Right atrium auricular region (tissue), 2 donors: Measurements from ENCODE around the gene P4HB. TPM values are rescaled to one million over a fixed set of nuclear protein-coding genes. Genes with fewer than 3 reads are reported as not detected.

ENCODE experiments used
- DNase-seq: peaks from one replicate; pipeline ENCODE4 v3.0.0-alpha.2; 2019; ENCODE audit warnings: low spot score
- H3K27ac ChIP-seq, 2 donors: fragments of 200-600 bp; sonication (generic); 1 replicate in 1 of 2; 2 replicates in 1 of 2; pipeline ENCODE4 v1.5.1; 2016 to 2019
- H3K27me3 ChIP-seq, 2 donors: fragments of 200-600 bp; sonication (generic); one replicate each; pipeline versions ENCODE4 v1.5.1 to v1.6.0; 2017 to 2019
- H3K36me3 ChIP-seq: fragments of 200-600 bp; sonication (generic); one replicate; pipeline ENCODE4 v1.5.1; 2016
- H3K4me1 ChIP-seq, 2 donors: fragments of 200-600 bp; sonication (generic); one replicate each; pipeline versions ENCODE4 v1.5.1 to v1.6.0; 2017 to 2019
- H3K4me3 ChIP-seq, 2 donors: fragments of 200-600 bp; sonication (generic); 1 replicate in 1 of 2; 2 replicates in 1 of 2; pipeline ENCODE4 v1.5.1; 2017 to 2019; ENCODE audit warnings: mild to moderate bottlenecking in 1 of 2, moderate library complexity in 1 of 2
- H3K9me3 ChIP-seq, 2 donors: fragments of 200-600 bp; sonication (generic); one replicate each; pipeline ENCODE4 v1.5.1; 2019
- total RNA-seq, 2 donors: library from RNA; depleted of rRNA; stranded (reverse); fragments of >200 nt; gene quantifications; one replicate each; pipeline ENCODE4 v1.1.0, GENCODE V29; 2016
- TF ChIP-seq, protein P1 (sequence below), 2 donors: fragments of 200-600 bp; sonication (generic); IDR thresholded peaks; one replicate each; pipeline ENCODE4 v1.5.1; 2019; ENCODE audit warnings: antibody characterized with exemption in 2 of 2

Gene P4HB
- total RNA-seq, 2 donors from 2014 or later = 321 to 426 TPM

DNA sequence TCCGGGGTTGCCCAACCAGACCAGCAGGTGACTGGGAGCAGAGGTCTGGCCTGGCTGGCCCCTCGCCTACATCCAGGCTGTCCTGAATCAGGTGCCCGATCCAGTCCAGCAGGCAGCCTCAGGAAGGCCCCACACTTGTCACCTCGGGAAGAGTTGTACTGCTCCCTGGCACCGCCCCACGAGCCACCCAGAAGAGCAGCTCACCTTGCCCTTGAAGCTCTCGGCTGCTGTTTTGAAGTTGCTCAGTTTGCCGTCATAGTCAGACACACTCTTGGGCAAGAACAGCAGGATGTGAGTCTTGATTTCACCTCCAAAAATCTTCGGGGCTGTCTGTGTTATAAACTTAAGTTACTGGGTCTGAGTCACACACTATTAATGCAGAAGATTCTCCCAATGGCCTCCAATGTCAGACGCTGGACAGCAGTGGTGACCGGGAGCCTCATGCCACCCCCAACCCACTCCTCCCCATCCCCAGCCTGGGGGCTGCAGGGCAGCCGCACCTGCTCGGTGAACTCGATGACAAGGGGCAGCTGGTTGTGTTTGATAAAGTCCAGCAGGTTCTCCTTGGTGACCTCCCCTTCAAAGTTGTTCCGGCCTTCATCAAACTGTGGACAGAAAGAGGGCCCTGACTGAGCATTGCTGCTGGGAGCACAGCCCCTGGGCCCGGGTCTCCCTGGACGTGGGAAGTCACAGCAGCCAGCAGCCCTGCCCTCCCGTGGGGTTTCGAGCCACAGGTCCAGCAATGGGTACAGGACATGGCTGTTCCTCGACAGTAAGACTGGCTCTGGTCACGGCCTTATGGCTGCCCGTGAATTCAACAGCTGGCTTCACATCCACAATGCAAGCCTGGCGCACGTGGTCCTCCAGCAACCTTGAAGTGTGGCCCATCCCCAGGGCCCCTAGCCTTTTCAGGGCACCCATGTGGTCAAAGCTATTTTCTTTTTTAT is 13.3 kb downstream of the P4HB start:
- Histone ChIP-seq H3K4me1 (no peaks in the 10 kb centered on the region), H3K27me3 (no peaks in the 10 kb centered on the region), H3K36me3 (peaks cover 74% of the 10 kb centered on the region), H3K9me3 (no peaks in the 10 kb centered on the region), H3K27ac (no peak overlapping the region), H3K4me3 (no peak overlapping the region)
- no peak for DNase-seq
- TF ChIP-seq, protein P1, sequence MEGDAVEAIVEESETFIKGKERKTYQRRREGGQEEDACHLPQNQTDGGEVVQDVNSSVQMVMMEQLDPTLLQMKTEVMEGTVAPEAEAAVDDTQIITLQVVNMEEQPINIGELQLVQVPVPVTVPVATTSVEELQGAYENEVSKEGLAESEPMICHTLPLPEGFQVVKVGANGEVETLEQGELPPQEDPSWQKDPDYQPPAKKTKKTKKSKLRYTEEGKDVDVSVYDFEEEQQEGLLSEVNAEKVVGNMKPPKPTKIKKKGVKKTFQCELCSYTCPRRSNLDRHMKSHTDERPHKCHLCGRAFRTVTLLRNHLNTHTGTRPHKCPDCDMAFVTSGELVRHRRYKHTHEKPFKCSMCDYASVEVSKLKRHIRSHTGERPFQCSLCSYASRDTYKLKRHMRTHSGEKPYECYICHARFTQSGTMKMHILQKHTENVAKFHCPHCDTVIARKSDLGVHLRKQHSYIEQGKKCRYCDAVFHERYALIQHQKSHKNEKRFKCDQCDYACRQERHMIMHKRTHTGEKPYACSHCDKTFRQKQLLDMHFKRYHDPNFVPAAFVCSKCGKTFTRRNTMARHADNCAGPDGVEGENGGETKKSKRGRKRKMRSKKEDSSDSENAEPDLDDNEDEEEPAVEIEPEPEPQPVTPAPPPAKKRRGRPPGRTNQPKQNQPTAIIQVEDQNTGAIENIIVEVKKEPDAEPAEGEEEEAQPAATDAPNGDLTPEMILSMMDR (IDR thresholded peaks at IDR 0.05) = no peak

DNA sequence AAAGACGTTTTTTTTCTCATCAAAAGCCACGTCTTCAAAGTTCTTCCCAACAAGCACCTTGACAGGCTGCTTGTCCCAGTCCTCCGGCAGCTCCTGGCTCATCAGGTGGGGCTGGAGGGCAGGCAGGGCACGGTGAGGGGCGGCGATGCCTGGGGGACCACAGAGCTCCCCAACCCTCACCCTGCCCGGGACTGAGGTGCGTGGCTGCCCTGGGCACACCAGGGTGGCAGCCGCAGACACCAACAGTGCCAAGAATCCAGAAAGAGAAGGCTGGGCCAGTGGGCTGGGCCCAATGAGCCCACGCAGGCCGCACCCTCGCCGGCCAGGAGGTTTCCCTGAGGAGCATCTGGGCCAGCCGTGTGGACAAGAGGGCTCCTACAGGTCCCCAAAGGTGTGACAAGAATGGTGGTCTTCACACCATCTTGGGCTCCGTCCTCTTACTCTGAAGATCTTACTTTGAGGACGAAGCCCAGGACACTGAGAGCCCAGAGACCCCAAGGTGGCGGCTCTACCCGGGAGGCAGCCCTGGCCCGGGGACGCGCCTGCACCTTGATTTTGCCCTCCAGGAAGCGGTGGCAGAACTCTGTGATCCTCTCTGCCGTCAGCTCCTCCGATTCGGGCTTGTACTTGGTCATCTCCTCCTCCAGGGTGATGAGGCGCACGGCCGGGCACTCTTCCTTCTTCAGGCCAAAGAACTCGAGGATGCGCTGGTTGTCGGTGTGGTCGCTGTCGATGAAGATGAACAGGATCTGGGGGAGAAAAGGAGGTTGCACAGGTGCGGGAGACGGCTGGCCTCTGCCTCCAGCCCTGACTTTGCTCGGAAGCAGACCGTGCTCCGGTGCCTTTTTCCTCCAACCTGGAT is 14.2 kb downstream of the P4HB start:
- Histone ChIP-seq H3K4me3 (no peak overlapping the region), H3K27ac (no peak overlapping the region), H3K27me3 (no peaks in the 10 kb centered on the region), H3K4me1 (peaks cover 0 to 4% of the 10 kb centered on the region in 2 donors), H3K9me3 (no peaks in the 10 kb centered on the region), H3K36me3 (peaks cover 65% of the 10 kb centered on the region)
- TF ChIP-seq, protein P1 (IDR thresholded peaks at IDR 0.05) = no peak
- DNase-seq = no peak

DNA sequence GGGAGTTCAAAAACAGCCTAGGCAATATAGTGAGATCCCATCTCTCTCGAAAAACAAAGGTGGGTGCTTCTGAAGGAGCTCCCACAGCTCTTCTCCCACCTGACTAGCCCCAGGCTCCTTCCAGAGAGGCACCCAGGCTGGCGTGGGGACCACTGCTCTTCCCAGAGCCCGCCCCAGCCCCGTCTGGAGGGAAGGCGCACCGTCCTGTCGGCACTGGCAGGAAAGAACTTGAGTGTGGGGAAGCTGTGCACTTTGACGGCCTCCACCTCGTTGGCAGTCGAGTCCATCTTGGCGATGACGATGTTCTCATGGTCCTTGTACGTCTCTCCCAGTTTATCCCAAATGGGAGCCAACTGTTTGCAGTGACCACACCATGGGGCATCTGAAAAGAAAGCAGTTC is 15.0 kb downstream of the P4HB start:
- TF ChIP-seq, protein P1 (IDR thresholded peaks at IDR 0.05) = no peak
- DNase-seq = no peak
- H3K27ac ChIP-seq = no peak overlapping the region
- peaks cover 62% of the 10 kb centered on the region for H3K36me3 ChIP-seq
- no peaks in the 10 kb centered on the region for H3K9me3 ChIP-seq
- no peaks in the 10 kb centered on the region for H3K27me3 ChIP-seq
- H3K4me1 ChIP-seq = peaks cover 0 to 7% of the 10 kb centered on the region in 2 donors
- no peak overlapping the region for H3K4me3 ChIP-seq

DNA sequence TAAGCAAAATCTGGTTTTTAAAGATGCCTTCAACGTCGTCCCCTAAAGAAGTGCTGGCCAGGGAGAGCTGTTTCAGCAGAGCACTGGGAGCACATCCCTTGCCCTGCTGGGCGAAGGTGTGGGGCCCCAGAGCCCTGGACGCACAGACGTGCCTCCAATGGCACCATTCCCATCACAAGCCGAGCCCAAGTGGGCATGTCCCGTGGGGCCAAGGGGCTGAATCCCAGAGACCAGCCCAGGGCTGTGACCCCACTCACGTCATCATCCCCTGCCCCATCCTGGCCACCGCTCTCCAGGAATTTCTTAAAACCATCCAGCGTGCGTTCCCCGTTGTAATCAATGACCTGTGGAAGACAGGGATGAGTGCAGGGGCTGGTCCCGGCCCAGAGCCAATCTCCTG is 15.4 kb downstream of the P4HB start:
- H3K9me3 ChIP-seq = no peaks in the 10 kb centered on the region
- no peaks in the 10 kb centered on the region for H3K27me3 ChIP-seq
- DNase-seq = no peak
- TF ChIP-seq, protein P1 (IDR thresholded peaks at IDR 0.05) = no peak
- peaks cover 58% of the 10 kb centered on the region for H3K36me3 ChIP-seq
- peaks cover 0 to 7% of the 10 kb centered on the region in 2 donors for H3K4me1 ChIP-seq
- H3K27ac ChIP-seq = no peak overlapping the region
- no peak overlapping the region for H3K4me3 ChIP-seq

DNA sequence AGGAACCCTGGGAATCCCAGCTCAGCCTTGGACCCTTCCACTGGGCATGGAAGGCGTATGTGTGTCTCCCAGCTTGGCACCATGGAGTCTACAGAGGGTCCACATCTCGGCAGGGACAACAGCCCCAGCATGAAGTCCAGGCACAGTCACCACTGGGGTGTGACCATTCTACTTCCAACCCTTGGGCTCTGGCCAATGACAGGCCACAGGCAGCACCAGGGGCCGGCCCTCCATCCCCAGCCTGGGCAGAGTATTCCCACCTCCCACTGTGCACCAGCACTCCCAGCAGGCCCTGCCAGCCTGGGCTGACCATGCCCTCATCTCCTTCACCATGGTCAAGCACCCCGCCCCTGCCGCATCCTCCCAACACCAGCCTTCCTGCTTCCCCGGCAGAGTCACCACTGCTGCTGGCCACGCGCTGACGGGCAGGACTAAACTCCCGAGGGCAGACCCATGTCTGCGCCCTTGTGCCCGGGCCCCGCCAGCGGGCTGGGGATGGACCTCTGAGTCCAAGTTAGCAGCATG is 15.9 kb downstream of the P4HB start:
- no peak for DNase-seq
- H3K27ac ChIP-seq = no peak overlapping the region
- peaks cover 53% of the 10 kb centered on the region for H3K36me3 ChIP-seq

More for the DNA sequence above, 15.9 kb downstream of the P4HB start:
- no peak overlapping the region for H3K4me3 ChIP-seq
- TF ChIP-seq, protein P1 (IDR thresholded peaks at IDR 0.05) = no peak
- no peaks in the 10 kb centered on the region for H3K9me3 ChIP-seq
- peaks cover 0 to 7% of the 10 kb centered on the region in 2 donors for H3K4me1 ChIP-seq
- H3K27me3 ChIP-seq = no peaks in the 10 kb centered on the region
